Kasumi-1 (cell line): Measurements from ENCODE around the gene RTBDN.

Experiments
- DNase-seq, 2 experiments: peaks; one replicate each; lab custom pipeline; 2025; lab: John Stamatoyannopoulos, UW

The RTBDN gene

GRCh38 chr19:12779162-12779993 is 55.0 kb downstream of the RTBDN start:
- no peak for DNase-seq

GRCh38 chr19:12778905-12779161 is 55.5 kb downstream of the RTBDN start:
- DNase-seq = no peak

- peak in 1 of 2 experiments; percentile 54 for DNase-seq
Measured at GRCh38 chr19:12778017-12778904, 56.1 kb downstream of the RTBDN start.

GRCh38 chr19:12777217-12778016 is 57.0 kb downstream of the RTBDN start:
- peak; percentile 67 to 78 for DNase-seq
